Kidney (tissue), 14 donors: Measurements from ENCODE around the gene NPW. TPM values are rescaled to one million over a fixed set of nuclear protein-coding genes. Genes with fewer than 3 reads are reported as not detected.
"Not testable (repeated sequence)": the region's sequence is repeated elsewhere in the genome, so short reads cannot be mapped to it uniquely, and the experiment has no call there.

Experiments used
- DNase-seq, 5 donors: peaks; one replicate each; pipeline ENCODE4 v3.0.0-alpha.2; 2013 to 2020
- FAIRE-seq: peaks from 2 replicates; lab custom pipeline; 2012; peaks lifted over from hg19 to GRCh38; lab: Jason Lieb, UNC
- H3K27ac ChIP-seq, 2 donors: one replicate each; pipeline ENCODE4 v1.7.0; 2013; ENCODE audit warnings: low read depth in 2 of 2, low read length in 2 of 2, inconsistent platforms in 1 of 2
- H3K27me3 ChIP-seq: one replicate; pipeline ENCODE4 v1.7.1; 2013; ENCODE audit warnings: low read length, inconsistent platforms; ENCODE audit not compliant: control insufficient read depth, insufficient read depth
- H3K36me3 ChIP-seq, 3 donors: one replicate each; pipeline versions ENCODE4 v1.7.0 to v1.7.1; 2013; ENCODE audit warnings: low read length in 3 of 3, control low read depth in 1 of 3, inconsistent platforms in 1 of 3; ENCODE audit not compliant: insufficient read depth in 3 of 3, control insufficient read depth in 2 of 3
- H3K4me1 ChIP-seq, 3 donors: one replicate each; pipeline versions ENCODE4 v1.7.0 to v1.7.1; 2013; ENCODE audit warnings: low read length in 3 of 3, inconsistent platforms in 1 of 3, low read depth in 1 of 3; ENCODE audit not compliant: control insufficient read depth in 2 of 3, insufficient read depth in 2 of 3
- H3K4me3 ChIP-seq, 3 donors: one replicate each; pipeline versions ENCODE4 v1.7.0 to v1.8.1; 2013; ENCODE audit warnings: low read length in 3 of 3, control low read depth in 1 of 3, inconsistent platforms in 1 of 3
- H3K9ac ChIP-seq, 3 donors: one replicate each; pipeline versions ENCODE4 v1.7.0 to v1.7.1; 2013; ENCODE audit warnings: low read length in 3 of 3, control low read depth in 1 of 3, inconsistent platforms in 1 of 3
- H3K9me3 ChIP-seq, 3 donors: one replicate each; pipeline versions ENCODE4 v1.7.0 to v1.7.1; 2013; ENCODE audit warnings: low read length in 3 of 3, control low read depth in 1 of 3, inconsistent platforms in 1 of 3; ENCODE audit not compliant: control insufficient read depth in 2 of 3, insufficient read depth in 1 of 3
- CTCF ChIP-seq: IDR thresholded peaks from 3 replicates; pipeline ENCODE4 v1.5.1; 2012; ENCODE audit warnings: mild to moderate bottlenecking, moderate library complexity, borderline replicate concordance; ENCODE audit not compliant: insufficient read depth; ENCODE audit errors: extremely low read depth
- intact Hi-C: fragments of 100-400 bp; cut with DNase I; formaldehyde crosslinking; loops from one replicate; pipeline ENCODE4 v1.11.1; 2022
- polyA plus RNA-seq: library from polyadenylated mRNA; stranded (reverse); fragments of 350-450 nt; fragmentation: Illumina TruSeq; extraction: RNeasy Lipid Tissue Mini Kit (QIAGEN cat#74804); gene quantifications from one replicate; pipeline ENCODE4 v1.2.3, GENCODE V29; 2014; ENCODE audit warnings: low read depth, low replicate concordance; ENCODE audit not compliant: insufficient read depth
- total RNA-seq: library from RNA; stranded (reverse); fragmentation: NEBNext Ultra II Directional; extraction: Animal tissue kit (Norgen Biotek cat#: 25700); gene quantifications from one replicate; pipeline ENCODE4 v1.2.1, GENCODE V29; 2021
- donor health status: control.
- donor health status: control.
- donor health status: control.
- donor health status: control.
- donor health status: control.
- donor health status: DM: yes; HTN: yes; CAD: no.
- donor health status: Normal renal cell carcinoma (clear cell type).

Gene NPW
- total and polyA plus RNA-seq, 2 donors from 2014 or later = not detected

GRCh38 chr16:2033057-2033908 is 13.7 kb downstream of the NPW start:
- peak overlapping the region in 2 of 3 donors; percentile 38 to 60 for H3K4me3 ChIP-seq
- peak in 4 of 5 donors; percentile 66 to 88 (median 84) for DNase-seq

GRCh38 chr16:2033909-2034695 is 14.5 kb downstream of the NPW start:
- peaks cover 0 to 39% (median 0%) of the 10 kb centered on the region in 3 donors for H3K4me1 ChIP-seq
- DNase-seq, H3K9me3 ChIP-seq, H3K9ac ChIP-seq, H3K36me3 ChIP-seq, FAIRE-seq, intact Hi-C loops, H3K27me3 ChIP-seq: not testable (repeated sequence)
- H3K27ac ChIP-seq = peak overlapping the region; percentile 76 to 82
- peak overlapping the region in 2 of 3 donors; percentile 38 to 60 for H3K4me3 ChIP-seq

More at GRCh38 chr16:2033057-2033908, 13.7 kb downstream of the NPW start:
- intact Hi-C loops = no loop called here
- Histone ChIP-seq H3K9me3 (no peaks in the 10 kb centered on the region), H3K36me3 (peaks cover 0 to 4% (median 0%) of the 10 kb centered on the region in 3 donors), H3K9ac (no peak overlapping the region), H3K4me1 (peaks cover 0 to 36% (median 0%) of the 10 kb centered on the region in 3 donors), H3K27me3 (no peaks in the 10 kb centered on the region), H3K27ac (peak overlapping the region; percentile 76 to 82)
- no peak for FAIRE-seq
- TF ChIP-seq CTCF = no peak

DNA sequence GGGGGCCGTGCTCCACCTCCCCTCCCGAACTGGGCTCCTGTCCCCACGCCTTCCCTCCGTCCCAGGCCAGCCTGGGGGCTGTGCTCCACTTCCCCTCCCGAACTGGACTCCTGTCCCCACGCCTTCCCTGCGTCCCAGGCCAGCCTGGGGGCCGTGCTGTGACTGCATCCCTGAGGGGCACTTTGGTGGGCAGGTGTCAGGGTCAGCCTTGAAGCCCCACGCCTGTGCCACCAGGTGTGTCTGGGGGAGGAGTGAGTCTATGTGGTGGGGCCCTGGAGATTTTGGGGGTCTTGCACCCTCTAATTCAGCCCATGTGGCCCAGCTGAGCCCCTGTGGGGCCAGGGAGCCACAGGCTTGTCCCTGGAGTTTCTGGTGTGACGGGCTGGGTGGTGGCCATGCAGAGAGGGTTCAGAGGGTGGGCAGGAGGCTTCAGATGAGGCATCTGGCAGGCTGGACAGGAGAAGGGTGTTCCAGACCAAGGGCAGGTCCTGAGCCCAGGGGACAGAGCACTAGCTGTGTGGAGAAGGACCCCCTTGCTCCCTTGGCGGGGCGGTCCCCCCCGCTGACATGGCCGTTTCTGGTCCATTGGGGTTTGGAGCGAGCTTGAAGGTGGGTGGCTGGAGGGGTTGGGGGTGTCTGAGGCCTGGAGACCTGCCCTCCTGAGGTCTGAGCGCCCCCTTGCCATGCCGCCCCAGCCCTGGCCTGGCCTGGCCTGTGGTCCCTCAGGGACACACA is 15.3 kb downstream of the NPW start:
- FAIRE-seq = no peak
- H3K4me3 ChIP-seq = peak overlapping the region in 2 of 3 donors; percentile 34 to 43
- H3K27me3 ChIP-seq = no peaks in the 10 kb centered on the region
- peaks cover 0 to 41% (median 0%) of the 10 kb centered on the region in 3 donors for H3K4me1 ChIP-seq
- peak in 2 of 5 donors; percentile 63 to 80 for DNase-seq
- H3K9me3 ChIP-seq = no peaks in the 10 kb centered on the region
- peak overlapping the region in 1 of 3 donors; percentile 7 for H3K9ac ChIP-seq
- intact Hi-C loops = no loop called here
- peaks cover 0 to 4% (median 0%) of the 10 kb centered on the region in 3 donors for H3K36me3 ChIP-seq
- H3K27ac ChIP-seq = peak overlapping the region; percentile 76 to 81
- no peak for TF ChIP-seq CTCF
